ENCODE measurements around the gene PRR33.

PRR33 gene

DNA sequence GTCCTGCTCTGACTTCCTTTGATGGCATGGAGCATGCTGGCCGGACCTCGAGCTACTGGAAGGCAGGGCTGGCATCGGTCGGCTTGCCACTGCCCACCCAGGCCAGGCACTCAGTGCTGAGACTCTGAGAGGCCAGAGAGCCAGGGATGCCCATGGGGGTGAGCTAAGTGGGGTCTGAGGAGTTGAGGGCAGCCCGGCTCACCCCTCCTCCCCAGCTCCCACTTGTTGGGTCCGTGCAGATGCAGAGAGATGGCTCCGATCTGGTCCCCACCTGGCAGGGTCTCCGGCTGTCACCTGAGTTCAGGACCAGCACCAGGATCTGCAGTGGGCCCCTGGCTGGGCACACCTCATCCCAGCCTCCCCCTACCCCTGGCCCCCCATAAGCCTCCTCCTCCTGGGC lies 25.5 kb downstream of the PRR33 start:
- no peak for TF ChIP-seq PAX5 (IDR thresholded peaks at IDR 0.05; ENCODE audit: insufficient read depth, low read length, severe bottlenecking)
- TF ChIP-seq POLR2AphosphoS5 (IDR thresholded peaks at IDR 0.05; ENCODE audit: low read depth, low read length), result no peak
- TF ChIP-seq SPI1 (IDR thresholded peaks at IDR 0.05; ENCODE audit: low read depth, low read length), result no peak
- TF ChIP-seq POLR2A (IDR thresholded peaks at IDR 0.05; ENCODE audit: low read depth, low read length), result no peak
- no peak for TF ChIP-seq TAF1 (IDR thresholded peaks at IDR 0.05; ENCODE audit: low read depth, low read length)
- no peak for TF ChIP-seq POU2F2 (IDR thresholded peaks at IDR 0.05; ENCODE audit: low read depth, low read length)
- DNase-seq (ENCODE audit: insufficient read length, low spot score) (no peak), FAIRE-seq (no peak)

GRCh38 chr11:1864831-1865665 lies 26.6 kb downstream of the PRR33 start:
- no peak for TF ChIP-seq POLR2AphosphoS5 (IDR thresholded peaks at IDR 0.05; ENCODE audit: low read depth, low read length)
- no peak for TF ChIP-seq SPI1 (IDR thresholded peaks at IDR 0.05; ENCODE audit: low read depth, low read length)
- FAIRE-seq (no peak), DNase-seq (ENCODE audit: insufficient read length, low spot score) (no peak)

- DNase-seq (ENCODE audit: insufficient read length, low spot score), result no peak
- no peak for FAIRE-seq
- TF ChIP-seq SPI1 (IDR thresholded peaks at IDR 0.05; ENCODE audit: low read depth, low read length), result no peak
- no peak for TF ChIP-seq POU2F2 (IDR thresholded peaks at IDR 0.05; ENCODE audit: low read depth, low read length)
- TF ChIP-seq POLR2A (IDR thresholded peaks at IDR 0.05; ENCODE audit: low read depth, low read length), result no peak
- no peak for TF ChIP-seq PAX5 (IDR thresholded peaks at IDR 0.05; ENCODE audit: insufficient read depth, low read length, severe bottlenecking)
- TF ChIP-seq TAF1 (IDR thresholded peaks at IDR 0.05; ENCODE audit: low read depth, low read length), result no peak
- no peak for TF ChIP-seq POLR2AphosphoS5 (IDR thresholded peaks at IDR 0.05; ENCODE audit: low read depth, low read length)
These were observed 27.5 kb downstream of the PRR33 start for GRCh38 chr11:1864231-1864630.

DNA sequence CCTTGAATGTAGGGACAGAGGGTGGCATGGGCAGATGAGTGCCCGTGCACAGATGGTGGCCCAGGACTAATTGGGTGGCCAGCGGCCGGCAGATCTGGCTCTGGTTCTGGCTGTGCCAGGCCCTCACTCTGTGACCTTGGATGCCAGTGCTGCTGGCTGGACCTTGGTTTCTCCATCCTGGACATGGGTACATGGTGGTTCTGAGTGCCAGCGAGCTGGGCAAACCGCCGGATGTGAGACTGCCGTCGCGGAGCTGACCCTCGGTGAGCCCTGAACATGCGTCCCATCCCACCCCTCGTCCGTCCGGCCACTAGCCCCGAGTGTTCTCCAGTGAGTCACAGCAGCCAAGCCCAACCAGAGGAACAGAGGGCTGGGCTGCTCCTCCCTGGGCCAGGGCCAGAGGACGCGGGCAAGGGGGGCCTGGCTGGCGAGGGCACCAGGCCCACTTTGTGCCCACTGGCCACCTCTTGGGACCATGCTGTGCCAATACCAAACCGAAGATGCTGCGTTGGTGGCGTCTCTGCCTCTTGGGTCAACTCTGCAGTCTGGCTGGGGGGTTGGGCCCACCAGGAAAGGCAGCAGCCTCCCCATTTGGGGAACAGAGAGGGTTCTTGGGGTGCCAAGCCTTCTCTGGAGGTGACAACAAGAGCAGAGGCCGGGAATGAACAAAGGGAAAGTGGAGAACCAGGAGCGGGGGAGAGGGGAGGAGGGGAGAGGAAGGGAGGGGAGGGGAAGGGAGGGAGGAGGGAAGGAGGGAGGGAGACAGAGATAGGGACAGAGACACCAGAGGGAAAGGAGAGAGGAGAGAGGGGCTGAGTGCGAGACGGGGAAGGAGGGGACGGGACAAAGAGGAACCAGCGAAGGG lies 28.1 kb downstream of the PRR33 start:
- FAIRE-seq, result no peak
- TF ChIP-seq POLR2A (IDR thresholded peaks at IDR 0.05; ENCODE audit: low read depth, low read length), result no peak; the same call in 1 of the 2 replicates
- peak; percentile 24; the same call in 1 of the 2 replicates for TF ChIP-seq POLR2AphosphoS5 (IDR thresholded peaks at IDR 0.05; ENCODE audit: low read depth, low read length)
- no peak for TF ChIP-seq SPI1 (IDR thresholded peaks at IDR 0.05; ENCODE audit: low read depth, low read length)
- no peak for TF ChIP-seq PAX5 (IDR thresholded peaks at IDR 0.05; ENCODE audit: insufficient read depth, low read length, severe bottlenecking)
- TF ChIP-seq TAF1 (IDR thresholded peaks at IDR 0.05; ENCODE audit: low read depth, low read length), result no peak
- no peak for DNase-seq (ENCODE audit: insufficient read length, low spot score)

DNA sequence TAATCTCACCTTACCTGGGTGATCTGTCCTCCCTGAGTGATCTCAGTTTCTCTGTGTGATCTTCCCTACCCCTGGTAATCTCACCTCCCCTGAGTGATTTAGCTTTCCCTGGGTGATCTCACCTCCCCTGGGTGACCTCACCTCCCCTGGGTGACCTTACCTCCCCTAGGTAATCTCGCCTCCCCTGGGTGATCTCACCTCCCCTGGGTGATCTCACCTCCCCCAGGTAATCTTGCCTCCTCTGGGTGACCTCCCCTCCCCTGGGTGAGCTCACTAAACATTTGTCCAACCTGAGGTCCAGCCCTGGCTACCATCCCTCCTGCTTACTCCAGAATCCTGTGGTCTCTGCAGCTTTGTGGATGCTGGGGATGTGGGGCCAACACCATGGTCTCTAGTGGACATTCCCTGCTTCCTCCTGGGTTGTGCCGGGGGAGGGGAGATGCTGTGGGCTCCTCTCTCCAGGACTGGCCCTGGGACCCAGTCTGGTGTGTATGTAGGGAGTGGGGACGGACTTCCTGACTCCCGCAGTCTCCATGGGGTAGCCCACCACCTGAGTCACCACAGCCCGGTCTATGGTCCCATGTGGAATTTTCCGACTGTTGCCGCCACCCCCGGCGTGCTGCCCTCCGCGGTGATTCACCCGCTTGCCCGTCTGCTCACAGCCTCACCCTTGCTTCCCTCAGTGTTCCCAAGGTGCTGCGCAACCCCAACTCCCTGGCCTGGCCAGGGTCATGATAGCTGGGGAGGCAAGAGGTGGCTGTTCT lies 28.9 kb downstream of the PRR33 start:
- DNase-seq (ENCODE audit: insufficient read length, low spot score) (no peak), FAIRE-seq (no peak)
- TF ChIP-seq POU2F2 (IDR thresholded peaks at IDR 0.05; ENCODE audit: low read depth, low read length) (no peak), PAX5 (IDR thresholded peaks at IDR 0.05; ENCODE audit: insufficient read depth, low read length, severe bottlenecking) (no peak), POLR2AphosphoS5 (IDR thresholded peaks at IDR 0.05; ENCODE audit: low read depth, low read length) (peak; percentile 15; the same call in 1 of the 2 replicates), SPI1 (IDR thresholded peaks at IDR 0.05; ENCODE audit: low read depth, low read length) (no peak), POLR2A (IDR thresholded peaks at IDR 0.05; ENCODE audit: low read depth, low read length) (peak; percentile 23; the same call in 1 of the 2 replicates), TAF1 (IDR thresholded peaks at IDR 0.05; ENCODE audit: low read depth, low read length) (no peak)

- no peak for FAIRE-seq
- TF ChIP-seq POLR2AphosphoS5 (IDR thresholded peaks at IDR 0.05; ENCODE audit: low read depth, low read length) (0 out of 2 replicates have a peak, but pooled peaks have one; percentile 44), POLR2A (IDR thresholded peaks at IDR 0.05; ENCODE audit: low read depth, low read length) (peak; percentile 76), TAF1 (IDR thresholded peaks at IDR 0.05; ENCODE audit: low read depth, low read length) (no peak)
- no peak for DNase-seq (ENCODE audit: insufficient read length, low spot score)
These were observed 30.0 kb downstream of the PRR33 start for GRCh38 chr11:1861435-1862411.

- no peak for FAIRE-seq
- DNase-seq (ENCODE audit: insufficient read length, low spot score), result no peak
- no peak for TF ChIP-seq PAX5 (IDR thresholded peaks at IDR 0.05; ENCODE audit: insufficient read depth, low read length, severe bottlenecking)
- 0 out of 2 replicates have a peak, but pooled peaks have one; percentile 10 for TF ChIP-seq POLR2A (IDR thresholded peaks at IDR 0.05; ENCODE audit: low read depth, low read length)
- TF ChIP-seq POLR2AphosphoS5 (IDR thresholded peaks at IDR 0.05; ENCODE audit: low read depth, low read length), result no peak
- no peak for TF ChIP-seq TAF1 (IDR thresholded peaks at IDR 0.05; ENCODE audit: low read depth, low read length)
These were observed 31.6 kb downstream of the PRR33 start for GRCh38 chr11:1860108-1860507.

DNA sequence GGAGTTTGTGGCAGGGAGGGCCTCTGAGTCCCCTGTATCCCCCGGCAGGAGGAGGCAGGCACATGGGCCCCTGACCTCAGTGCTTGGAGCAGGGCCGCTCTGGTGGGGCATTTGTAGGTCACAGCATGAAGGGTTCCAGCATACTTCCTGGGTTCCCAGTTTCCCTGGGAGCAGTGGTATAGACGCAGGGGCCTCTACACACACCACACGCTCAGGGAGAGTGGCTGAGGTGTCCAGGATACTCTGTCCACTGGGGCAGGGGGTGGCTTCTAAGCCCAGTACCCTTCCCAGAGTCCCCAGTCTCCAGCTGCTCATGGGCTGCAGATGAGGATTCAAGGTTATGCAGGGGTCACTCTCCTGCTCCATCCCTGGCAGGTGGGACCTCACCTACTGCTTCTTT lies 32.7 kb downstream of the PRR33 start:
- DNase-seq (ENCODE audit: insufficient read length, low spot score) (no peak), FAIRE-seq (no peak)
- TF ChIP-seq TAF1 (IDR thresholded peaks at IDR 0.05; ENCODE audit: low read depth, low read length), result no peak
- TF ChIP-seq PAX5 (IDR thresholded peaks at IDR 0.05; ENCODE audit: insufficient read depth, low read length, severe bottlenecking), result no peak
- no peak; the same call in 1 of the 2 replicates for TF ChIP-seq POLR2AphosphoS5 (IDR thresholded peaks at IDR 0.05; ENCODE audit: low read depth, low read length)
- no peak for TF ChIP-seq SPI1 (IDR thresholded peaks at IDR 0.05; ENCODE audit: low read depth, low read length)
- no peak for TF ChIP-seq POU2F2 (IDR thresholded peaks at IDR 0.05; ENCODE audit: low read depth, low read length)
- no peak for TF ChIP-seq POLR2A (IDR thresholded peaks at IDR 0.05; ENCODE audit: low read depth, low read length)
